Measurements from ENCODE around the gene PDHB. TPM values are rescaled to one million over a fixed set of nuclear protein-coding genes. Genes with fewer than 3 reads are reported as not detected.

Gene PDHB
- 10 to 100 TPM; 65.0 to 69.6 (median 66.6) TPM for total RNA-seq
- long read RNA-seq, donor 1, transcript PDHB-201 (10 exons, 1,527 nt): major isoform, 91 of 100 reads
- long read RNA-seq, donor 1, partial matches to known transcripts: 1 of 100 reads
- long read RNA-seq, donor 1, other reads (novel, unspliced or antisense): 2 of 100 reads
- long read RNA-seq, donor 2, transcript PDHB-201 (10 exons, 1,527 nt): major isoform, 99 of 110 reads
- long read RNA-seq, donor 2, partial matches to known transcripts: 2 of 110 reads
- long read RNA-seq, donor 2, other reads (novel, unspliced or antisense): 5 of 110 reads

DNA sequence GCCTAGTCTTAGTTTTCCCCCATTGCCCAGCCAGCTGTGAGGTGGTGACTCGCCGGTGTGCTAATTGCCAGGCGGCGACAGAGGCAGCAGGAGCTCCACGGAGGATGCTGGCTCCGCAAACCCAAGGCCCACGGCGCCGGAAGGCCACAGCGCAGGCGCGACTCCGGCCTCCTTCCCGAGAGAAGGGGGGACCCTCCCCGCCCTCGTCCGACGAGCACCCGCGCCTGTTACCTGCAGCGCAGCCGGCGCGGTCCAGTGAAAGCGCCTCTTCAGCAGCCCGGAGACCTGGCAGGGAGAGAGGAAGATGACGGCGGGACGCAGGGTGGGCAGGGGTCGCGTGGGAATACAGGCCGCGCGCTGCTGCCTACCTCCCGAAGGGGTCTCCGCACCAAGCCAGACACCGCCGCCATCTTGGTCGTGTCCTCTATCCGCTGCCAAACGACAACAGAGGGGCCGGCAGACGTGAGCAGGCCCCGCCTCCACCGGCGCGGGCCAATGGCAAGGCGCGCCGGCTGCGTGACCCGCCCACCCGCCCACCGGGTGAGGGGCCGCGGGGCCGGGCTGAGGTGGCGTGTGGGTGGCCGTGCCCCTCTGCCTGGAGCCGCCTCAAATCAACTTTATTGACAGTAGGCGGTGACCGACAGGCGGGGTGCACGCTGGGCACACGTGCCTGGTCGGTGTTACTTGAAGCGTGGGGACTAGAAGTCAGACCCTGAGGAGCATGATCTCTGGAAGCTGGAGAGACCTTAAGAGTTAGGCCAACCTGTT, at the start of gene PDHB:
TSS of gene PDHB (minus strand) at position 433 of the 768 bp plus-strand sequence. CDS start at position 410, 23 bp downstream.
- no peaks in the 10 kb centered on the region for H3K36me3 ChIP-seq (ENCODE audit: low read depth)
- no peaks in the 10 kb centered on the region for H3K9me3 ChIP-seq
- DNase-seq (peak; percentile 90 to 94 (median 93)), ATAC-seq (peak; percentile 98)
- peaks cover 23% of the 10 kb centered on the region for H3K4me1 ChIP-seq (ENCODE audit: low read depth)
- TF ChIP-seq, protein P1, sequence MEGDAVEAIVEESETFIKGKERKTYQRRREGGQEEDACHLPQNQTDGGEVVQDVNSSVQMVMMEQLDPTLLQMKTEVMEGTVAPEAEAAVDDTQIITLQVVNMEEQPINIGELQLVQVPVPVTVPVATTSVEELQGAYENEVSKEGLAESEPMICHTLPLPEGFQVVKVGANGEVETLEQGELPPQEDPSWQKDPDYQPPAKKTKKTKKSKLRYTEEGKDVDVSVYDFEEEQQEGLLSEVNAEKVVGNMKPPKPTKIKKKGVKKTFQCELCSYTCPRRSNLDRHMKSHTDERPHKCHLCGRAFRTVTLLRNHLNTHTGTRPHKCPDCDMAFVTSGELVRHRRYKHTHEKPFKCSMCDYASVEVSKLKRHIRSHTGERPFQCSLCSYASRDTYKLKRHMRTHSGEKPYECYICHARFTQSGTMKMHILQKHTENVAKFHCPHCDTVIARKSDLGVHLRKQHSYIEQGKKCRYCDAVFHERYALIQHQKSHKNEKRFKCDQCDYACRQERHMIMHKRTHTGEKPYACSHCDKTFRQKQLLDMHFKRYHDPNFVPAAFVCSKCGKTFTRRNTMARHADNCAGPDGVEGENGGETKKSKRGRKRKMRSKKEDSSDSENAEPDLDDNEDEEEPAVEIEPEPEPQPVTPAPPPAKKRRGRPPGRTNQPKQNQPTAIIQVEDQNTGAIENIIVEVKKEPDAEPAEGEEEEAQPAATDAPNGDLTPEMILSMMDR (IDR thresholded peaks at IDR 0.05): no peak
- H3K4me3 ChIP-seq: peak within 1 kb of the TSS; percentile 37
- intact Hi-C loops (cut with DNase I, micrococcal nuclease): loop anchor here in 1 of 2 donors (10.0 kb wide), 1 partner anchor 101 kb away; the partner anchor contains the start of gene ACOX2

DNA sequence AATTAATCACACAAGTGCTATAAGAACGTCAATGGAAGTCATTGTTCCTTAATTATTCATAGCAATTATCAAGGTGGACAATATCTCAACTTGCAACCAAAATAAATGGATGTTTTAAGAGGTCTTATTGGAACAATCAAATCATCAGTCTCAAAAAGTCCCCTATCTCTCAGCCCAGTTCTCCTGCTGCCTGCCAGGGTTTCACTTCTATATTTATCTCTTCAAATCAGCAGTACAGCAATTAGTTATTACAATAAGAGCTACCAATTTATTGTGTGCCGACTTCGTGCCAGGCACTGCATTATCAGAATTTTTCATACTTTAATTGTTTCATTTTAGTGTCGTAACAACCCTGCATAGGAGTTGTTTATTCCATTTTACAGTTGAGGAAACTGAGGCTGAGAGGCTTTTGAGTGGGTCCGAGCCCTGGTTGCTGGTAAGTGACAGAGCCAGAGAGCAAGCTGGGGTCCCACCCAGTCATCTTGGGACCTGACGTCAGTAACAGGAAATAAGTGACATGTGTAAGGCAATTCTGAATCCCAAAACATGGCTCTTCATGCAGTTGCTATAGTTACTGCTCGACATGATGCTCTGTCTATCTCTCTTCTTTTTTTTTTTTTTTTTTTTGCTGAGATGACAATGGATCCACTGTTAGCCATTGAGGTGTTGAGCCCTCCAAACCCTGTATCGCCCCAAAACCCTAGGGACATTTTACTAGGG, 49.4 kb upstream of the PDHB start:
- intact Hi-C loops (cut with DNase I, micrococcal nuclease): no loop called here
- Histone ChIP-seq H3K9me3 (no peaks in the 10 kb centered on the region), H3K4me3 (no peak overlapping the region), H3K36me3 (ENCODE audit: low read depth) (no peaks in the 10 kb centered on the region), H3K4me1 (ENCODE audit: low read depth) (no peaks in the 10 kb centered on the region)
- DNase-seq (no peak), ATAC-seq (no peak)
- TF ChIP-seq, protein P1 (IDR thresholded peaks at IDR 0.05): no peak

DNA sequence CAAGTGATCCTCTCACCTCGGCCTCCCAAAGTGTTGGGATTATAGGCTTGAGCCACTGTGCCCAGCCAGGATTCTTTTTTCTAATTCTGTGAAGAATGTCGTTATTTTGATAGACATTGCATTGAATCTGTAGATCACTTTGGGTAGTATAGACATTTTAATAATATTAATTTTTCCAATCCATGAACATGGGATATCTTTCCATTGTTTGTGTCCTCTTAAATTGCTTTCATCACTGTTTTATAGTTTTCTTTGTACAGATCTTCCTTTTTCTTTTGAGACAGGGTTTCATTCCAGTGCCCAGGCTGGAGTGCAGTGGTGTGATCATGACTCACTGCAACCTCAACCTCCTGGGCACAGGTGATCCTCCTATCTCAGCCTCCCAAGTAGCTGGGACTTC, 46.7 kb upstream of the PDHB start:
- H3K4me1 ChIP-seq (ENCODE audit: low read depth): no peaks in the 10 kb centered on the region
- H3K9me3 ChIP-seq: no peaks in the 10 kb centered on the region
- ATAC-seq (no peak), DNase-seq (no peak)
- intact Hi-C loops (cut with DNase I, micrococcal nuclease): no loop called here
- TF ChIP-seq, protein P1 (IDR thresholded peaks at IDR 0.05): no peak
- H3K36me3 ChIP-seq (ENCODE audit: low read depth): no peaks in the 10 kb centered on the region
- H3K4me3 ChIP-seq: no peak overlapping the region

DNA sequence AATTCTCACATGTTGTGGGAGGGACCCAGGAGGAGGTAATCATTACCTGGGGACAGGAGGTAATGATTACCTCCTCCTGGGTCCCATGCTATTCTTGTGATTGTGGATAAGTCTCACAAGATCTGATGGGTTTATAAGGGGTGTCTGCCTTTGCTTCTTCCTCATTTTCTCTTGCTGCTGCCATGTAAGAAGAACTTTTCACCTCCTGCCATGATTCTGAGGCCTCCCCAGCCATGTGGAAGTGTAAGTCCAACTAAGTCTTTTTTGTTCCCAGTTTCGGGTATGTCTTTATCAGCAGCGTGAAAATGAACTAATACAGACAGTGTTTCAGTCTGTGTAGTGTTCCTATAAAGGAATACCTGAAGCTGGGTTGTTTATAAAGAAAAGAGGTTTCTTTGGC, 45.1 kb upstream of the PDHB start:
- intact Hi-C loops (cut with DNase I, micrococcal nuclease): no loop called here
- Histone ChIP-seq H3K9me3 (no peaks in the 10 kb centered on the region), H3K4me1 (ENCODE audit: low read depth) (no peaks in the 10 kb centered on the region), H3K36me3 (ENCODE audit: low read depth) (no peaks in the 10 kb centered on the region), H3K4me3 (no peak overlapping the region)
- ATAC-seq (no peak), DNase-seq (no peak)
- TF ChIP-seq, protein P1 (IDR thresholded peaks at IDR 0.05): no peak

DNA sequence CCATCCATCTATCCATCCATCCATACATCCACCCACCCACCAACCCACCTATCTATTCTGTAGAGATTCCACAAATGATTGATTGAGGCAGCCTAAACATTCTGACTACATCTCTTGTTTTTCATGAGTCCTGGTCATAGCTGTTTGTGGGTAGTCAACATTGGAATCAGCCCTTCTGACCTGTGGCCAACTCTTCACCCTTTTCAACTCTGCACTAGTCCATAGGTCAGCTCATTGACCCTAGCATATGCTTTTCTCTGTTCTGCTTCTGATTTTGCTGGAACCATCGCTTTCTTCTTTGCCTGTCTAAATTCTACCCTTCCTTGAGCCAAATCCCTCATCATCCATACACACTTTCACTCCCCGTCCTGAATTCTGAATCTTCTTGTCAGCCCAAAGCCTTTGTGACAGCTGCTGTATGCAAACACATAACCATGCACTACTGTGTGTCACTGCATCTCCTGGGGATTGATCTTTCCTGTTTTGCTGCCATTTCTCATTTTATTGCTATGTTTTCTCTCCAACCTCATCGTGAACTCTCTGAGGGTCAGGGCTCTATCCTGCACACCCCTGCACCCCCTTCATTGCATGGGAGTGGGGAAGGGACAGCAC, 41.4 kb upstream of the PDHB start:
- H3K4me3 ChIP-seq: no peak overlapping the region
- TF ChIP-seq, protein P1 (IDR thresholded peaks at IDR 0.05): no peak
- ATAC-seq: no peak
- H3K4me1 ChIP-seq (ENCODE audit: low read depth): peaks cover 17% of the 10 kb centered on the region
- H3K9me3 ChIP-seq: no peaks in the 10 kb centered on the region
- no peaks in the 10 kb centered on the region for H3K36me3 ChIP-seq (ENCODE audit: low read depth)
- intact Hi-C loops (cut with DNase I, micrococcal nuclease): no loop called here
- no peak for DNase-seq

Data from mucosa of descending colon (tissue), 3 donors.